ENCODE measurements around the gene ANTXR1.
"Not testable (repeated sequence)": the region's sequence is repeated elsewhere in the genome, so short reads cannot be mapped to it uniquely, and the experiment has no call there.

Gene ANTXR1

GRCh38 chr2:69214898-69215297, 201.9 kb downstream of the ANTXR1 start:
- no peak for DNase-seq

DNA sequence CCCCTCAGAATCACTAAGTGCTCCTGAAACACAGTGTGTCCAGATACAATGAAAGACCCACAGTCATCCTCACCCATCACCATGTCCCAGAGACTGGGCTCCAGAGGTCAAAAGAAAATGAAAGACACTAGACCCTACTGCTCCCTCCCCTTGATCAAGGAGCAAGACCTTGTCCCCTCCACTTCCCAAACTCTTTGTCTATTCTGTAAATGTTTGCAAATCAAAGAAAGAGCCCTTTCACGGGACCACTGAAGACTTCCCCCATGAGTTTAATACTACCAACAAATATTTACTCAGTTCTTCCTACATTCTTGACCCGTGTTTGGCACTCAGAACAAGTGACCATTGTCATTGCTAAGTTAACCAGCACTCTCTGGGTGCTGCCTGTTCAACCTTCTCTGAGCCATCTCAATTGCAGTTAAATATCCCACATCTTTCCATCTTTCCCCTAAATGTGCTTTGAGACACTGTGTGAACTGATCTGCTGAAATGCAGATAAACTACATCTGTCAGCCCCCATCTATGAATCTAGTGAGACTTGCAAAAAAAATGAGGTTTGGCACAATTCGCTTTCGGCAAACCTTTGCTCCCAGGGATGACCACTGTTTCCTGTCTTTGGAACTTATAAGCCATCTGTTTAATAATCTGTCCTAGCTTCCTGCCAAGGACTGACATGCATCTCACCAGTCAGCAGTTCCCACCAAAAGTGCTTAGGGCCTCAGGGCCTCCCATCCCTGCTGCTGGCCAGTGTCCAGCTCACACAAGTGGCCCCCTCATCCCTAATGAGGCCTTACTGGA, 203.8 kb downstream of the ANTXR1 start:
- DNase-seq = no peak

- no peak for DNase-seq
Observed at GRCh38 chr2:69217333-69218080, 204.5 kb downstream of the ANTXR1 start.

- DNase-seq = no peak
Observed at GRCh38 chr2:69221512-69221911, 208.5 kb downstream of the ANTXR1 start.

- DNase-seq = no peak
Observed at GRCh38 chr2:69221960-69222751, 209.2 kb downstream of the ANTXR1 start.

DNA sequence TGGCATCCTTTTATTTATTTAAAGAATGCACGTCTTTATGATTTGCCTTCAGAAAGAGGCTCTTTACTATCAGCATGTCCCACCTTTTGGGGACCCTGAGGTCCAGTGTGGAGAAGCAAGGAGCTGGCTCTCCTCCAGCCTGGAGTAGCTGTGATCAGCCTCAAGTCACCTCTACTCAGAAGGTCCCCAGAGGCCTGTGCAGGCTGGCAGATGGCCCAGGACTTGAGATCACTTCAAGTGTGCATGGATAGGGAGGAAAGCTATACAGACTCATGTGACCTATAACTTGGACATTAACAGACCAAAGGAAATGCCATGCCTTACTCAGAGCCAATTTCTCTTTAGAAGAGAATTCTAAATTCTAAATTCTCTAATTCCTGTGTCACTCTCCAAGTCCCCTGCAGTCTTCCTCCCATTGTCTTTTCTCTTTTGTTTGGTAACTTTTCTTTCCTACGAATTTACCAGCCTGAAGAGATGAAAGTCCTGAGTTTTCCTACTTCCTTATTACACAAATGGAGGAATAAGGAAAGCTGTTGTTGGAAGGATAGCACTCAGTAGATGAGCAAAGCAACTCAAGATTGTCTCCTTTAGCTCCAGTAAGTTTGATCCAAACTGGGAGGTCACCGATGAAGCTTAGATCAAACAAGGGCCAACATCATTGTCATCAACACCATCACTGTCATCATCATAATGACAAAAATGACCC, 210.1 kb downstream of the ANTXR1 start:
- DNase-seq = no peak

GRCh38 chr2:69223759-69224511, 211.0 kb downstream of the ANTXR1 start:
- DNase-seq = no peak

DNA sequence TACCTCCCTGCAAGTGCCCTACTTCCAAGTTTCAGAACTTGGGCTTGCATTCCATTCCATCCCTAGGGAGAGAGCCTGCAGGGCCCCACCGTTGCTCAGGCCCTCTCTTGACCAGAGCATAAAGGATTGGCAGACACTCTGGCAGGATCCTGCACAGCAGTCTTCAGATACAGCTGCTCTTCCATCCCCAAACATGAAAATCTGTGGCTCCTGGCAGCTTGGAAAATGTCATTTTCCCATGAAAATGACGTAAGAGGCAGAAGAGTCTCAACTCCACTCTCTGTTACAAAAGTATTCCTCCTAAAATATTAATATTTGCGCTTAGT, 211.5 kb downstream of the ANTXR1 start:
- DNase-seq = no peak

- DNase-seq = no peak
Observed at GRCh38 chr2:69225933-69226332, 213.0 kb downstream of the ANTXR1 start.

DNA sequence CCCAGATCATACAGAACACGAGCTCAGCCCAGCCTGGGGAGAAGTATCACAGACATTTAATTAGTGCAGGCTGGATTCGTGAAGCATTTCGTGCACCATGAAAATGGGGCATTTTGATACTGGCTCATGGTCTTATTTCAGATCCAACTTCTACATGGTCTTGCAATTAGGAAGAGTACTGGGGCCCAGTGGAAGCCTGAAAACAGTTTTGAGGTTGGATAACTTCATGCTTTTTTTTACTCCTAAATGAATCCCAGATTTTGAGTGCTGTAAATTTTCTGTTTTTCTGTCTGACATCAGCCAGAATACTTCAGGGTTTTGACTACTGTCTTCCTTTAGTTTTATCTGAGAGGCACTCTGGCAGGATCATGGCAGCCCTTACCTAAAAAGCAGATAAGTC, 213.9 kb downstream of the ANTXR1 start:
- DNase-seq = no peak

DNA sequence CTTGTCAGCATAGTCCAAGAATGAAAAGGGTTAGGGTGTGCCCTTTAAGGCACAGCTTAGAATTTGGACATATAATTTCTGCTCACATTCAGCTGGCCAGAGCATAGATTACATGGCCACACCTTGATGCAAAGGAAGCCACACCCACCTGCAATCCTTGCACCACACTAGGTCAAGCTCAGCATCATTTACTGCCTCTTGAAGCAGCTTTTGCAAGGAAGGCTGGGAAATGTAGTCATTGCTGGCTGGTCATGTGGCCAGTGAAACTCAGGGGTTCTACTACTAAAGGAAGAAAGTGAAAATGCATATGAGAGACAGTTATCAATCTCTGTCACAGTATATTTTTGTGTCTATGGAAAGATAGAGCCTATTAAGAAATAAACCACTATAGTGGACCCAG, 214.7 kb downstream of the ANTXR1 start:
- no peak for DNase-seq

DNA sequence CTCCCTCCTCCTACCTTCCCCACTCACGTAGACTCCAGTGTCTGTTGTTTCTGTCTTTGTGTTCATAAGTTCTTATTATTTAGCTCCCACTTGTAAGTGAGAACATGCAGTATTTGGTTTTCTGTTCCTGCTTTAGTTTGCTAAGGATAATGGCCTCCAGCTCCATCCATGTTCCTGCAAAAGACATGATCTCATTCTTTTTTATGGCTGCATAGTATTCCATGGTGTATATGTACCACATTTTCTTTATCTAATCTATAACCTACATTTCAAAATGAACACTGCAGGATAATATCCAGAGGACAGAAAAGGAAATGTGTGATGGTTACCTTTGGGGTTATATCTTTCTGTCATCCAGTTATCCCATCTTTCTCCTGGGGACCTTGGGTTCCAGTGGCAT, 218.0 kb downstream of the ANTXR1 start:
- not testable (repeated sequence) for DNase-seq

GRCh38 chr2:69231612-69232277, 218.8 kb downstream of the ANTXR1 start:
- DNase-seq = no peak

- DNase-seq = not testable (repeated sequence)
Observed at GRCh38 chr2:69235835-69236234, 222.9 kb downstream of the ANTXR1 start.

DNA sequence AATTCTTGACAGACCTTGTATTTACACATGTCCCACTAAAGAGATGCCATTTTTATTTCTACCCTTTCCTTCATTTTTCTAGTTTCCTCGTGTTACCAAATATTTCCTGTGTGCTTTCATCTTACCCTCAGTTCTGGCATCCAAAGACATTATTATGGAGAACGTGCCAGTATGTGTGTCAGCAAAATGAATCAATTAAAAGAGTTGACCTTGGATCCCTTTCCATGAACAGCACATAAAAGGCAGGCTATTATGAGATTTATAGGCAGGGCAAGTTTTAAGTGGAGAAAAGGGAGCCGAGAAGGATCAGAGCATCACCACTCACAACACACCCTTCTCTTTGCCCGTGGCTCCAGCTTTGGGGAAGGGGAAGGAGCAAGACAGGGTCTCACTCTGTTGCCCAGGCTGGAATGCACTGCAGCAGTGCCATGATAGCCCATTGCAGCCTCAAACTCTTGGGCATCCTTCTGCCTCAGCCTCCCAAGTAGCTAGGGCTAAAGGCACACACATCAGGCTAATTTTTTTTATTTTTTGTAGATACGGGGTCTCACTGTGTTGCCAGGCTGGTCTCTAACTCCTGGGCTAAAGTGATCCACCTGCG, 224.2 kb downstream of the ANTXR1 start:
- DNase-seq = no peak

DNA sequence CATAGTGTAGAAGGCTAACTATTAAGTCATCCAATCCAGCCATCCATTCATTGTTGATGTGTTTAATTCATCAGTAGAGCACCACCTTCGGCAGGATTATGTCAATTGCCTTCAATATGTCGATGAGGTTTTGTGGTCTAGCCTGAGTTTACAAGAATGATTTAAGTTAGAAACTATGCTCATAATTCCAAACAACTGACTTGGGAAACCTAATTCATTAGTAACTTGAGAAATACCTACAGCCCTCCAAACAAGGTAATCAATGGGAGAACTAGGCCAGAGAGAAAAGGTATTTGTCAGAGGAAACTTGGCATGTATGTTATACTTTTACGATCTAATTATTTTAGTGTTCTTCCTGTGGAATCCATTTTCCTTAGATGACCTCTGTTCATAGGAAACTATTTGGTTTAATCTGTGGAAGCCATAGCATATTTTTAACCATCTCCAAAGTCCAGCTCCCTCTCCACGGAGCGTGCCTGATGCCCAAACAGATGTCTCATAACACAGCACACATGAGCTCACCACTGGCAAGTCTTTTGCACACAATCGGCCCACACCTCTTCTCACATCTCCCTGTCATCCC, 225.6 kb downstream of the ANTXR1 start:
- DNase-seq = no peak

DNA sequence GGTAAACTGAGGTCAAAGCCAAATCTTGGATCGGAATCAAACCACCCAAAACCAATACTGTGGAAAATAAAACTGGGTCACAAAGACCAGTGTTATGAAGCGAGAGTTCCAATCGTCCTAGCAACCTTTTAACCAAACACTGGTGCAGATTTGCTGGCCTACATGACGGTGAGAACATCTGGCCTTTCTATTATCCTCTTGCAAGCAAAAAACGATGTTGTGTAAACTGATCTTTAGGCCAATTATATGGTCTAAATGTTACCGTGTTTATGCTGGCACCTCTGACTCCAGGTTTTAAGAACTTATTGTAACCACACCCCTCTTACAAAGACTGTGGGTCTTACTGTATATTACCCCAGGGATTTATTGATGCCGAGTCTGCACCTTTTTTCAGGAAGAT, 228.1 kb downstream of the ANTXR1 start:
- no peak for DNase-seq

- DNase-seq = no peak
Observed at GRCh38 chr2:69241664-69242514, 228.9 kb downstream of the ANTXR1 start.

GRCh38 chr2:69242651-69243051, 229.7 kb downstream of the ANTXR1 start:
- no peak for DNase-seq

DNA sequence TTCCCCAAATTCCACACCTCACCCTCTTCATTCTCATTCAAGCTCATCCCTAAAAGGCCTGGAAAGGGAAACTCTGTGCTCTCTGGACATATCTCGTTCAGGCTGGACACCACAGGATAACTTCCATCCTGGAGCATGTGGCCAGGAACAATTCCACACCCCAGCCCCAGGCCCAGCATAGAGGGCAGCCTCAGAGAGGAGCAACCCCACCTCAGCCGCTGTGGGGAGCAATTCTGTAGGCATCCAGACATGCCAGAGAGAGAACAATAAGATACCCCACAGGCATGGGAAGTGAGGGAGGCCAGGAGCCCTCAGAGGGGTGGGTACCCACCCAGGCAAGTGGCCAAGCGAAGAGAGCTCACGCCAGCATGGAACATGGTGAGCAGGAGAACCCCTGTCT, 230.7 kb downstream of the ANTXR1 start:
- no peak for DNase-seq

All from stimulated activated CD4-positive, alpha-beta T cell treated with anti-CD3 and anti-CD28 coated beads, Interleukin-4, amount 100 ng/mL, for 4 hours (primary cell).